PC-3 (cell line): Measurements from ENCODE around the gene NTM. TPM values are rescaled to one million over a fixed set of nuclear protein-coding genes. Genes with fewer than 3 reads are reported as not detected.

ENCODE experiments used
- ATAC-seq: fragments of 200-7000 bp; cut with Tn5 transposase; 2 replicates; pipeline ENCODE4 v1.9.1; 2020; ENCODE audit warnings: mild to moderate bottlenecking, moderate library complexity
- BruUV-seq: library from RNA; stranded (reverse); fragments of 400-500 nt; replicated peaks from 2 replicates; lab custom pipeline; 2021; lab: Mats Ljungman, UMichigan
- CTCF ChIA-PET: fragments of 300-600 bp; sonication (Branson Sonifier 250); formaldehyde crosslinking; loops from one replicate; lab custom pipeline; 2022; ENCODE audit warnings: antibody characterized with exemption; lab: Charles Lee
- POLR2A ChIA-PET: fragments of 300-600 bp; sonication (Branson Sonifier 250); formaldehyde crosslinking; loops from one replicate; lab custom pipeline; 2022; ENCODE audit warnings: antibody characterized with exemption; ENCODE audit not compliant: unreplicated experiment; lab: Charles Lee
- DNase-seq: peaks from one replicate; pipeline ENCODE4 v3.0.0-alpha.2; 2015
- H2AFZ ChIP-seq: fragments of 300-600 bp; sonication (generic); 2 replicates; pipeline ENCODE4 v1.6.0; 2016; ENCODE audit warnings: antibody characterized with exemption, low read length
- H3F3A ChIP-seq: fragments of 300-600 bp; sonication (generic); one replicate; pipeline ENCODE4 v1.6.0; 2017; ENCODE audit warnings: antibody characterized with exemption, low read length, control low read depth, mild to moderate bottlenecking; ENCODE audit not compliant: unreplicated experiment
- H3K27ac ChIP-seq: fragments of 300-600 bp; sonication (generic); 2 replicates; pipeline ENCODE4 v1.5.1; 2016; ENCODE audit warnings: mild to moderate bottlenecking, low read length
- H3K27me3 ChIP-seq: fragments of 300-600 bp; sonication (generic); 2 replicates; pipeline ENCODE4 v1.6.1; 2016; ENCODE audit warnings: low read length, mixed read lengths
- H3K36me3 ChIP-seq: fragments of 300-600 bp; sonication (generic); 2 replicates; pipeline ENCODE4 v1.6.1; 2016; ENCODE audit warnings: low read depth, mixed run types, low read length, mixed read lengths
- H3K4me1 ChIP-seq: fragments of 300-600 bp; sonication (generic); 2 replicates; pipeline ENCODE4 v1.5.1; 2016; ENCODE audit warnings: low read length; ENCODE audit not compliant: insufficient read depth
- H3K4me2 ChIP-seq: fragments of 300-600 bp; sonication (generic); 2 replicates; pipeline ENCODE4 v1.6.0; 2016; ENCODE audit warnings: low read length
- H3K4me3 ChIP-seq: fragments of 300-600 bp; sonication (generic); 2 replicates; pipeline ENCODE4 v1.5.1; 2016; ENCODE audit warnings: mild to moderate bottlenecking, low read length, mixed read lengths
- H3K79me2 ChIP-seq: fragments of 300-600 bp; sonication (generic); 2 replicates; pipeline ENCODE4 v1.6.1; 2017; ENCODE audit warnings: low read length, mixed read lengths
- H3K9ac ChIP-seq: fragments of 300-600 bp; sonication (generic); 2 replicates; pipeline ENCODE4 v1.6.0; 2016; ENCODE audit warnings: mild to moderate bottlenecking, low read length
- H3K9me2 ChIP-seq: fragments of 300-600 bp; sonication (generic); replicated peaks from 2 replicates; pipeline ENCODE4 v1.6.1; 2016; ENCODE audit warnings: mixed run types, low read length, mixed read lengths
- H3K9me3 ChIP-seq: fragments of 300-600 bp; sonication (generic); 2 replicates; pipeline ENCODE4 v1.6.1; 2016; ENCODE audit warnings: low read length, mixed read lengths
- H4K20me1 ChIP-seq: fragments of 300-600 bp; sonication (generic); 2 replicates; pipeline ENCODE4 v1.6.1; 2016; ENCODE audit warnings: low read length, mixed read lengths
- EZH2 ChIP-seq: fragments of 300-600 bp; sonication (generic); IDR thresholded peaks from one replicate; pipeline ENCODE4 v1.6.1; 2017; ENCODE audit warnings: antibody characterized with exemption, mild to moderate bottlenecking, low read length; ENCODE audit not compliant: unreplicated experiment
- EZH2phosphoT487 ChIP-seq: fragments of 300-600 bp; sonication (generic); IDR thresholded peaks from 2 replicates; pipeline ENCODE4 v1.6.1; 2018; ENCODE audit warnings: mild to moderate bottlenecking, antibody characterized with exemption, low read length, borderline replicate concordance
- intact Hi-C: fragments of 100-400 bp; cut with micrococcal nuclease; formaldehyde crosslinking; loops from 2 replicates; pipeline ENCODE4 v1.9.0; 2023
- total RNA-seq: library from RNA; depleted of rRNA; stranded (reverse); fragments of >200 nt; gene quantifications from 2 replicates; pipeline ENCODE4 v1.2.3, GENCODE V29; 2014
- TF ChIP-seq, protein P1 (sequence below): fragments of 300-600 bp; sonication (generic); conservative IDR thresholded peaks from 2 replicates; pipeline ENCODE4 v1.5.1; 2017; ENCODE audit warnings: antibody characterized with exemption, low read depth, mild to moderate bottlenecking, low read length

NTM gene
- total RNA-seq, 1 experiment from 2014 or later = not detected

DNA sequence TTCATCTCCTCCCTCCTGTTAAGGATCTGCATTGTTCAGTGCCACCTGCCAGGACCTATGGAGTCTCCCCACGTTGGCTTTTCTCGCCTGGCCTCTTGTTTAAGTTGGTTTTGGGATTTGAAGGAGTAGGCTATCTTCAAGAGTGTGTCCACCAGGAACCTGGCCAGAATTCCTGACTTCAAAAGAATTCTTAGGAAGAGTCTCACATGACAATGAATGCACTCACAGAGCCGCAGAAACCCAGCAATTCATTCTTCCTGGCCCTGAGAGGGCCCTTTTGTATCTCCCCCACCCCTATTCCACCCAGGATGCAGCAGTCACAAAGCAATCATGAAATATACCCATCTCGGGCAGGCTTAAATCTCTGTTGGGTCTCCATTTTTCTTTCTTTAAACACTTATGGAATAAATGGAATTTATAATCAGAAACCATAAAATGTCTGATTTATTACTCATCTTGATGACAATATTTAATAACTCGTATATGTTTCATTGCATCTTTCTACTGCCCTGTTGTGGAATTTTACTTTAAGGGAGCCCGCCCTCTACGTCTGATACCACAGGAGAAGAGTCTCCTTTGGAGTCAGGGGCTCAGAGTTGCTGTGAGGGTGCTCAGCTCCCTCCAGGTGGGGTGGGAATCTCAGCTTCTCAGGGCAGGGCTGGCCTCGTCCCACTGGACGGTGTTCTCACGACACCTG lies 507.0 kb downstream of the NTM start:
- DNase-seq = peak; percentile 39

DNA sequence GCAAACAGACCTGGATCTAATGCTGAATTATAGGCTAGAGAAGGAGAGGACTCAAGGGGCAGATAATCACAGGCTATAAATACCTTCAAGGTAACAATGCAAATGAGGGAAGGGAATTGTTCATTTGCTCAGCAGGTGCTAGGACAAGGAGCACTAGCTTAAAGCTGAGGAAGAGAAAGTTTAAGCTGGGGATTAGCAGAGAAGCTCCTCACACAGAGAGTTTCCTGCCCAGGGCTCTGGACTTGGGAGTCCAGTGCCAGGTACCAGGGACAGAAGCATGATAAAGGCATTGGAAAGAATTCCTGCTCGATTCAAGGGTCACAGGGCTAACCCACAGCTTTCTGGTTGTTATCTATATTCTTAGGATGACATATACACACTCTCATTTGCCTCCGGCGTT lies 509.9 kb downstream of the NTM start:
- no peaks in the 10 kb centered on the region for H3K36me3 ChIP-seq
- no peaks in the 10 kb centered on the region for H3K79me2 ChIP-seq
- H3K9me2 ChIP-seq = no peaks in the 10 kb centered on the region
- no peak for ATAC-seq
- DNase-seq = no peak
- H4K20me1 ChIP-seq = no peaks in the 10 kb centered on the region
- H3K4me1 ChIP-seq = 0 out of 2 replicates have a peak, but pooled peaks cover 4% of the 10 kb centered on the region
- H3K9ac ChIP-seq = no peak overlapping the region
- TF ChIP-seq EZH2 (no peak), EZH2phosphoT487 (no peak)
- TF ChIP-seq, protein P1, sequence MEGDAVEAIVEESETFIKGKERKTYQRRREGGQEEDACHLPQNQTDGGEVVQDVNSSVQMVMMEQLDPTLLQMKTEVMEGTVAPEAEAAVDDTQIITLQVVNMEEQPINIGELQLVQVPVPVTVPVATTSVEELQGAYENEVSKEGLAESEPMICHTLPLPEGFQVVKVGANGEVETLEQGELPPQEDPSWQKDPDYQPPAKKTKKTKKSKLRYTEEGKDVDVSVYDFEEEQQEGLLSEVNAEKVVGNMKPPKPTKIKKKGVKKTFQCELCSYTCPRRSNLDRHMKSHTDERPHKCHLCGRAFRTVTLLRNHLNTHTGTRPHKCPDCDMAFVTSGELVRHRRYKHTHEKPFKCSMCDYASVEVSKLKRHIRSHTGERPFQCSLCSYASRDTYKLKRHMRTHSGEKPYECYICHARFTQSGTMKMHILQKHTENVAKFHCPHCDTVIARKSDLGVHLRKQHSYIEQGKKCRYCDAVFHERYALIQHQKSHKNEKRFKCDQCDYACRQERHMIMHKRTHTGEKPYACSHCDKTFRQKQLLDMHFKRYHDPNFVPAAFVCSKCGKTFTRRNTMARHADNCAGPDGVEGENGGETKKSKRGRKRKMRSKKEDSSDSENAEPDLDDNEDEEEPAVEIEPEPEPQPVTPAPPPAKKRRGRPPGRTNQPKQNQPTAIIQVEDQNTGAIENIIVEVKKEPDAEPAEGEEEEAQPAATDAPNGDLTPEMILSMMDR = no peak
- no peak overlapping the region for H3K4me3 ChIP-seq
- intact Hi-C loops = no loop called here
- POLR2A ChIA-PET = no interaction called here
- no TSS peak for BruUV-seq
- CTCF ChIA-PET = no interaction called here
- no peak overlapping the region for H3K27ac ChIP-seq
- H3K9me3 ChIP-seq = no peaks in the 10 kb centered on the region
- no peak overlapping the region for H2AFZ ChIP-seq
- H3F3A ChIP-seq = no peaks in the 10 kb centered on the region
- H3K27me3 ChIP-seq = no peaks in the 10 kb centered on the region
- H3K4me2 ChIP-seq = no peak overlapping the region

More for the DNA sequence above, 507.0 kb downstream of the NTM start:
- 0 out of 2 replicates have a peak, but pooled peaks cover 4% of the 10 kb centered on the region for H3K4me1 ChIP-seq
- H3K9me2 ChIP-seq = no peaks in the 10 kb centered on the region
- no peak overlapping the region for H3K4me3 ChIP-seq
- no peaks in the 10 kb centered on the region for H3F3A ChIP-seq
- peak overlapping the region; percentile 57 for H3K27ac ChIP-seq
- POLR2A ChIA-PET = no interaction called here
- H3K9me3 ChIP-seq = no peaks in the 10 kb centered on the region
- no peaks in the 10 kb centered on the region for H3K27me3 ChIP-seq
- CTCF ChIA-PET = no interaction called here
- no peak overlapping the region for H2AFZ ChIP-seq
- H4K20me1 ChIP-seq = no peaks in the 10 kb centered on the region
- TF ChIP-seq, protein P1 = no peak
- TF ChIP-seq EZH2phosphoT487 (no peak), EZH2 (no peak)
- no peaks in the 10 kb centered on the region for H3K36me3 ChIP-seq
- no peak overlapping the region for H3K9ac ChIP-seq
- ATAC-seq = peak; percentile 41
- no peaks in the 10 kb centered on the region for H3K79me2 ChIP-seq
- no TSS peak for BruUV-seq
- intact Hi-C loops = no loop called here
- H3K4me2 ChIP-seq = no peak overlapping the region

DNA sequence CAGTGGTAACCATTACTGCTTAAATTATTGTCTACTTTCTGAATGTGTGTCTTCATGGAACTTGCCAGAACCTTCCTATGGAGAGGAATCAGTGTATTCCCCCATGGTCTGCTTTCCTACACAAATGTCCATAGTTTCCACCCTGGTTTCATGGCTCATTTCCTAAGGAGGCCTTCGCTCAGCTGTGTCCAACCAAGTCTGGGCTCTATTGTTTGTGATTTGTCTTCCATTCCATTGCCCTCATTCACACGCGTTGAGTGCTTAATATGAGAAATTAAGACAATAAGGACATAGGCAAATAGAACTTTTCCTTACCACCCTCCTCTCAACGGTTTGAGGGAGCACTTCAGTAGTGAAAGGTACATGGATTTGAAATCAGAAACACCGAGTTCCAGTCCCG lies 510.6 kb downstream of the NTM start:
- Histone ChIP-seq H3K27me3 (no peaks in the 10 kb centered on the region), H3K79me2 (no peaks in the 10 kb centered on the region), H4K20me1 (no peaks in the 10 kb centered on the region), H3K9ac (no peak overlapping the region), H3K4me2 (no peak overlapping the region), H2AFZ (no peak overlapping the region), H3K27ac (no peak overlapping the region), H3K9me2 (no peaks in the 10 kb centered on the region), H3K36me3 (no peaks in the 10 kb centered on the region), H3K4me1 (peaks cover 6% of the 10 kb centered on the region), H3F3A (no peaks in the 10 kb centered on the region), H3K4me3 (no peak overlapping the region), H3K9me3 (no peaks in the 10 kb centered on the region)
- intact Hi-C loops = no loop called here
- CTCF ChIA-PET = no interaction called here
- no peak for DNase-seq
- BruUV-seq = no TSS peak
- POLR2A ChIA-PET = no interaction called here
- TF ChIP-seq, protein P1 = no peak
- no peak for TF ChIP-seq EZH2phosphoT487
- no peak for ATAC-seq
